ENCODE results near the gene CKM. TPM values are rescaled to one million over a fixed set of nuclear protein-coding genes. Genes with fewer than 3 reads are reported as not detected.

The CKM gene
- total and polyA plus RNA-seq, 2 donors (not counting 1 experiment from before 2014, with no cell fraction given): not detected

DNA sequence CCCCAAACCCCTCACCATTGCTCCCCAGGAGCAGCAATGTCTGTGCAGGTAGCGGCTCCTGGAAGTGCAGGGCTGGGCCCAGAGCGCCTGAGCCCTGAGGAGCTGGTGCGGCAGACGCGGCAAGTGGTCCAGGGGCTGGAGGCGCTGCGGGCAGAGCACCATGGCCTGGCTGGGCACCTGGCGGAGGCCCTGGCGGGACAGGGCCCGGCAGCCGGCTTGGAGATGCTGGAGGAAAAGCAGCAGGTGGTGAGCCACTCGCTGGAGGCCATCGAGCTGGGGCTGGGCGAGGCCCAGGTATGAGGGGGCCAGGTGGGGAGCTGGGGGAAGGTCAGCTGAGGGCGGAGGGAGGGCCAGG lies 22.8 kb upstream of the CKM start:
- Histone ChIP-seq H2AFZ (ENCODE audit: low read length) (no peak overlapping the region), H3K4me3 (replicated peaks in 1 of 4; ENCODE audit: control extremely low read depth in 1 of 4, insufficient read depth in 1 of 4, low read depth in 3 of 4, low read length in 4 of 4) (no peak overlapping the region), H3K79me2 (ENCODE audit: control insufficient read depth, insufficient read depth, low read length) (no peaks in the 10 kb centered on the region), H4K20me1 (ENCODE audit: control insufficient read depth, extremely low read depth, insufficient read depth, low read length) (no peaks in the 10 kb centered on the region), H3K36me3 (ENCODE audit: control insufficient read depth, insufficient read depth, low read length) (peaks cover 4% of the 10 kb centered on the region), H3K27ac (ENCODE audit: insufficient read depth, low read length) (no peak overlapping the region), H3K4me1 (ENCODE audit: control insufficient read depth, extremely low read depth, insufficient read depth, low read length) (no peaks in the 10 kb centered on the region), H3K9me3 (ENCODE audit: control insufficient read depth, insufficient read depth, low read depth, low read length) (no peaks in the 10 kb centered on the region), H3K9ac (ENCODE audit: insufficient read depth, low read length) (no peak overlapping the region), H3K27me3 (ENCODE audit: control insufficient read depth, insufficient read depth, low read length) (peaks cover 9% of the 10 kb centered on the region), H3K4me2 (ENCODE audit: extremely low read depth, insufficient read depth, low read length) (no peak overlapping the region)
- no peak for DNase-seq (ENCODE audit: low read depth in 2 of 2)
- TF ChIP-seq, protein P1, sequence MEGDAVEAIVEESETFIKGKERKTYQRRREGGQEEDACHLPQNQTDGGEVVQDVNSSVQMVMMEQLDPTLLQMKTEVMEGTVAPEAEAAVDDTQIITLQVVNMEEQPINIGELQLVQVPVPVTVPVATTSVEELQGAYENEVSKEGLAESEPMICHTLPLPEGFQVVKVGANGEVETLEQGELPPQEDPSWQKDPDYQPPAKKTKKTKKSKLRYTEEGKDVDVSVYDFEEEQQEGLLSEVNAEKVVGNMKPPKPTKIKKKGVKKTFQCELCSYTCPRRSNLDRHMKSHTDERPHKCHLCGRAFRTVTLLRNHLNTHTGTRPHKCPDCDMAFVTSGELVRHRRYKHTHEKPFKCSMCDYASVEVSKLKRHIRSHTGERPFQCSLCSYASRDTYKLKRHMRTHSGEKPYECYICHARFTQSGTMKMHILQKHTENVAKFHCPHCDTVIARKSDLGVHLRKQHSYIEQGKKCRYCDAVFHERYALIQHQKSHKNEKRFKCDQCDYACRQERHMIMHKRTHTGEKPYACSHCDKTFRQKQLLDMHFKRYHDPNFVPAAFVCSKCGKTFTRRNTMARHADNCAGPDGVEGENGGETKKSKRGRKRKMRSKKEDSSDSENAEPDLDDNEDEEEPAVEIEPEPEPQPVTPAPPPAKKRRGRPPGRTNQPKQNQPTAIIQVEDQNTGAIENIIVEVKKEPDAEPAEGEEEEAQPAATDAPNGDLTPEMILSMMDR (conservative IDR thresholded peaks at IDR 0.05 in 1 of 2, IDR thresholded peaks at IDR 0.05 in 1 of 2; ENCODE audit: low read depth in 1 of 2, low read length in 2 of 2): no peak
- no peak for TF ChIP-seq EZH2 (IDR thresholded peaks at IDR 0.05; ENCODE audit: low read length, missing control alignments)

- Histone ChIP-seq H3K27ac (ENCODE audit: insufficient read depth, low read length) (no peak overlapping the region), H3K79me2 (ENCODE audit: control insufficient read depth, insufficient read depth, low read length) (no peaks in the 10 kb centered on the region), H3K9ac (ENCODE audit: insufficient read depth, low read length) (no peak overlapping the region), H3K4me3 (replicated peaks in 1 of 4; ENCODE audit: control extremely low read depth in 1 of 4, insufficient read depth in 1 of 4, low read depth in 3 of 4, low read length in 4 of 4) (no peak overlapping the region), H3K9me3 (ENCODE audit: control insufficient read depth, insufficient read depth, low read depth, low read length) (no peaks in the 10 kb centered on the region), H3K27me3 (ENCODE audit: control insufficient read depth, insufficient read depth, low read length) (peaks cover 9% of the 10 kb centered on the region), H3K4me1 (ENCODE audit: control insufficient read depth, extremely low read depth, insufficient read depth, low read length) (no peaks in the 10 kb centered on the region), H3K36me3 (ENCODE audit: control insufficient read depth, insufficient read depth, low read length) (peaks cover 1% of the 10 kb centered on the region), H2AFZ (ENCODE audit: low read length) (no peak overlapping the region), H4K20me1 (ENCODE audit: control insufficient read depth, extremely low read depth, insufficient read depth, low read length) (no peaks in the 10 kb centered on the region), H3K4me2 (ENCODE audit: extremely low read depth, insufficient read depth, low read length) (no peak overlapping the region)
- no peak for DNase-seq (ENCODE audit: low read depth in 2 of 2)
- TF ChIP-seq EZH2 (IDR thresholded peaks at IDR 0.05; ENCODE audit: low read length, missing control alignments): no peak
Observed at GRCh38 chr19:45344621-45345505, 22.2 kb upstream of the CKM start.

- Histone ChIP-seq H3K4me3 (replicated peaks in 1 of 4; ENCODE audit: control extremely low read depth in 1 of 4, insufficient read depth in 1 of 4, low read depth in 3 of 4, low read length in 4 of 4) (no peak overlapping the region), H3K27ac (ENCODE audit: insufficient read depth, low read length) (no peak overlapping the region), H3K9ac (ENCODE audit: insufficient read depth, low read length) (no peak overlapping the region), H3K36me3 (ENCODE audit: control insufficient read depth, insufficient read depth, low read length) (no peaks in the 10 kb centered on the region), H3K4me2 (ENCODE audit: extremely low read depth, insufficient read depth, low read length) (no peak overlapping the region), H3K4me1 (ENCODE audit: control insufficient read depth, extremely low read depth, insufficient read depth, low read length) (no peaks in the 10 kb centered on the region), H3K79me2 (ENCODE audit: control insufficient read depth, insufficient read depth, low read length) (no peaks in the 10 kb centered on the region), H3K9me3 (ENCODE audit: control insufficient read depth, insufficient read depth, low read depth, low read length) (no peaks in the 10 kb centered on the region), H3K27me3 (ENCODE audit: control insufficient read depth, insufficient read depth, low read length) (peaks cover 9% of the 10 kb centered on the region), H2AFZ (ENCODE audit: low read length) (no peak overlapping the region), H4K20me1 (ENCODE audit: control insufficient read depth, extremely low read depth, insufficient read depth, low read length) (no peaks in the 10 kb centered on the region)
- TF ChIP-seq, protein P1 (conservative IDR thresholded peaks at IDR 0.05 in 1 of 2, IDR thresholded peaks at IDR 0.05 in 1 of 2; ENCODE audit: low read depth in 1 of 2, low read length in 2 of 2): no peak
- no peak for TF ChIP-seq EZH2 (IDR thresholded peaks at IDR 0.05; ENCODE audit: low read length, missing control alignments)
- DNase-seq (ENCODE audit: low read depth in 2 of 2): no peak
Observed at GRCh38 chr19:45342911-45343310, 20.2 kb upstream of the CKM start.

Measured in fibroblast of lung (primary cell).